GM19455 (cell line): ENCODE measurements around the gene CCDC179.

ENCODE experiments used
- ATAC-seq: cut with Tn5 transposase; IDR thresholded peaks from one replicate; pipeline ENCODE4 v1.9.1; 2021; ENCODE audit not compliant: unreplicated experiment

CCDC179 gene

DNA sequence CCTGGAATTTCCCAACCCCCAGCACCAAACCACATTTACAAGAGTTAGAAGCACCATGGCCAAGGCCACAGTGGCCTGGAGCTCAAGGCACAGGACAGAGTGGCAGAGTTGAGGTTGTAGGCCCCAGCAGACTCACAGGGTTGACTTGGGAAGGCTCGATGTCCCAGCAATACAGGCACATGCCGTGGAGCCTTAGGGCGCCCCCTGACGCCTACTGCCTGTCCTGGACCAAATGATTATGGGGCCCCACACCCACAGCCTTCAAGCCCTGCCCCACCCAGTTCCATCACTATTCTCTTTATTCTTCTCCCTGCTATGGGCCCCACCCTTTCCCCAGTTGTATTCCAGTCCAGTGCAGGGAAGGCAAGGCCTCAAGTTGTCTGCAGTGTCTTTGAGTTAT is at the start of gene CCDC179:
Gene CCDC179 (minus strand): TSS at position 234 of the 400 bp plus-strand sequence. CDS start 53 bp downstream, at position 181.
- no peak for ATAC-seq

DNA sequence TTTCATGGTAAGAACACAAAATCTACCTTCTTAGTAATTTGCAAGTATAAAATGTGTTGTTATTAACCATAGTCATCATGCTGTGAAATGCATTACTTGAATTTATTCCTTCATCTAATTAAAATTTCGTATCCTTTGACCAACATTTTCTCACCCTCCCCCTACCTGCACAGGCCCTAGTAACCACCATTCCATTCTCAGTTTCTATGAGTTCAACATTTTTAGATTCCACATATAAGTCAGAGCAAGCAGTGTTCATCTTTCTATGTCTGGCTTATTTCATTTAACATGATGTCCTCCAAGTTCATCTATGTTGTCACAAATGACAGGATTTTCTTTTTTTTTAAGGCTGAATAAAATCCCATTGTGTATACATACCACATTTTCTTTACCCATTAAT is 43.5 kb upstream of the CCDC179 start:
- ATAC-seq = no peak

DNA sequence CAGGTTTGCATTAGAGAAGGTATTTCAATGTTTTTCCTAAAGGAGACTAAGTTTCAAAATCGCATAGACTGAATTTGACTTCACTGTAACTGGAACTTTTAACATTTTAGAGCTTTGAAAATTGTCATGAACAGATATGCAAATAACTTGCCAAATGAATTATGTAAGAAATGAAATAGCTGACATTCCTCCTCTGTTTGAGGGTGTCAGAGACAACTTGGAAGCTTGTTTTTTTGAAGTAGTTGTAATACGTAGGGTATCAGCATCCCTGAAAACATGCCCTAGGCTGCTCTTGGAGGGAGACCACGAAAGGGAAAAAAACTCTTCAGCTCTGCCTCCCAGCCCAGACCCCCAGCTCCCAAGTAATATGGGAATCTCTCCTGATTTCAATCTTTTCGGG is 41.3 kb upstream of the CCDC179 start:
- no peak for ATAC-seq

DNA sequence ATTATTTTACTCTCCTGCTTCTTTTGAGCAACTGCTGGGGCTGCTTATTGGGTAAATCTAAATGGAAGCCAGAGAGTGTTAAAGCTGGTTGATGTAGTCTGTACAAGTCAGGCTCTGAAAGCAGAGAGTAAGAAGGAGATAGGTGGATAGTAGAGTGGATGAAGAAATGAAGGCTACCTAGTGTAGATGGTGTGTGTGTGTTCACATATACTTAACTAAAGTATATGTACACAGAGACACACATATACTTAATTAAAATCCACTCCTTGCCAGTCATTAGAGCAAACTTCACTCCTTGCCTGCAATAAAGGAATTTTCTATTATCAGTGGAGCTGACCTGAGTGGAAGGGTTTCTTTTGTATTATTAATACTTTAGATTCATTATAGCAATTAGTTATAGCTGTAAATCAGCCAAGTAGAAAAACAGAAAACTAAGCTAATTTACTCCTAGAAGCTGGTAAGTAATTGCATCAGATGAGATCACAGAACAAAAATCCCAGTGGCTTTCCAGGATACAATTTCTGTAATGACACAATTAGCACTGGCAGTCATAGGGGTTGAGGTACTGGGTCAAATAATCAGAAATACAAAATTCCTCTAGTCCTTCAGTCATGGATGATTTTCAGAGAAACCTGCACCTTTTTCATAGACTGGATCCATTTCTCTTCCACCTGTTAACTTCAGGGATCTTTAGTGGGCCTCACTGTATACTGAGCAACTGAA is 40.7 kb upstream of the CCDC179 start:
- ATAC-seq = no peak

DNA sequence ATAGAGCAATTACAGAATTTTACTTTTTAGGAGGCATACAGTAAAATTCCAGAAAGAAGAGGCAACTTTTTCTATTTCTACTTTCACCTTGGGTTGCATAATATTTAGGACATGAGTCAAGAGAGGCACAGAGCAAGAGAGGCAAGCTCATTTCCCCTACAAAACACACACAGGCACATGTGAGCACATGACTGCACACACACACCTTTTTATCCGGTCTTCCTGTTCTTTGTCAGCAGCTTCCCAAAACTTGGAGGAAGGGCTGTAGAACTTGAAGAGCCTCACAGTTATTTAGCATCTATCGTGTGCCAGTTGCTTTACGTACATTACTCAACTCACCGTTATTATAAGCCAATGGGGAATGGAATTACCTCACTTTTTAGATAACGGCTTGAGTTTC is 37.8 kb upstream of the CCDC179 start:
- ATAC-seq = no peak

DNA sequence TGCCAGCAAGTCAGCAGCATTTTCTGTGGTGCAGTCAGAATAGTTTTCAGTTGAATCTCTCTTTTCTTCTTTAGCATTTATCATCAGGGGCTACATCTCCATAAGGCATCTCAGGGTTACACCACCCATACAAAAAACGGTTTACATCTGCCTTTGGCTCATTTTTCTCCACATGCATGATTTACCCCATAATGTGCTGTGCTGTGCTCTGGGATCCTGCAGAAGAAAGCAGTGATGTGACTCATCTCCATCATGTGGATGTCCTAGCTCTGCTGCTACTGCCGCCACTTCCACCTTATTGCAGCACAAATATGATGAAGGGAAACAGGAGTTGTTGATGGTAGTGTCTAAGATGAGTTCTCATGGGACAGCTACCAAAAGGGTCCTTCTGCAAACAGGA is 30.0 kb upstream of the CCDC179 start:
- no peak for ATAC-seq

DNA sequence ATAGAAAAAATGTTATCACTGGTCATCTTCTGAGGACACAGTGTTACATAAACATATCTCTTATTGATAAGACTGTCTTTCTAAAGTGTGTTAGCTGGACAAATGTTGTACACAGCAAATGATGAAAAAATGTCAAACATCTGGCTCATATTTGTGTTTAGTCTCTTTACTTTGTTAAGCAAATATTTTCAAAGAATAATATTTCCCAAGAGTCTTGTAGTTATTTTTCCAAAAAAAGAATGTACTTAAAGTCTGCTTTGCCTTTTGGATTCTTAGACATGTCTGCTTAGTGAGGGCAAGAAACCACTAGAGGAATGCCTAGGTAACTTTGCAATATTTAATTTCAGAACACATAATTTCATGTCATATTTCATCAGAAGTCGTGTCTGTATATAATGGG is 23.9 kb upstream of the CCDC179 start:
- no peak for ATAC-seq

DNA sequence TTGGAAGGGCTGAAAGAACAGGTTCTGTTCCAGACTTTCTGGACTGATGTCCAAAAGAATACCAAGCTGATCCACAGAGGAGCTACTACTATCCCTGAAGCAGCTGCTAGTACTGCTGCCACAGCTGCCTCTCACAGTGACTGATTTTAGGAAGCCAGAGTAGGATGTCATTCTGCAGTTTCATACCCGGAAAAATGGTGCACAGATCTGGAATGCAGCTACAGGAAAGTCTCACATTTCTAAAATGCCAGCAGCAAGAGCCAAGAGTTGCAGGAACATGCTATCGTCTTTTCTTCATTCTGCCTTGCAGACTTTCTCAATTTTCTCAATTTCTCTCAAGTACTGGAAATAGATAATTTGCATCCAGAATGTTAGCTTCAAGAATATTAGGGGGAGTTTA is 19.4 kb upstream of the CCDC179 start:
- ATAC-seq = no peak

DNA sequence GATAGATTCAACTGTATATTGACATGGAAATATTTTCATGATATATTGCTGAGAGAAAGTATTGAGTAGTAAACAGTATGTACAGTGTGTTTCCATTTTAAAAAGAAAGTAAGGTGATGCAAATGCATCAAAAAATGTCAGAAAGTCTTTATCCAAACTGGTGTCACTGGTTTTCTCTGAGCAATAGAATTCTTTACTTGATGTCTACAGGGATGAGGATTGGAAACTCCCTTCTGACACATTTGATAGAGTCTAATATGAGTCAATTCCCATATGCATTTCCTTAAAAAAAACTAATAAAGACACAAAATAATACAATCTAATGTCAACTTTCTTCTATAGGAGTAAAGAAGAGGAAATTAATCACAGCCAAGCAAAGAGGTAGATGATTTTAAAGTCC is 18.3 kb upstream of the CCDC179 start:
- no peak for ATAC-seq

DNA sequence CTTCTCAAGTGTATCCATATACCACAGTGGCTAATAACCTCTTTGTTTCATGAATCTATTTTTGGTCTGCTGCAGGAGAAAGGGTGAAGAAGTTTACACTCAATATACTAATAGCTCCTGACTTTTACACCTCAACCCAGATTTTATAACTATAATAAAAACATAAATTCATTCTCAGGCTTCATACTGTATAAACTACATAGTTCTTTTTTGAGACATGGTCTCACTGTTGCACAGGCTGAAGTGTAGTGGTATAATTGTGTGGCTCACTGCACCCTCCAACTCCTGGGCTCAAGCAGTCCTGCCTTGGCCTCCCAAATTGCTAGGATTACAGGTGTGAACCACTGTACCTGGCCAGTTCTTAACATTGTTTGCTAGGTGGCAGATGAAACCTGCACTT is 17.8 kb upstream of the CCDC179 start:
- ATAC-seq = no peak

DNA sequence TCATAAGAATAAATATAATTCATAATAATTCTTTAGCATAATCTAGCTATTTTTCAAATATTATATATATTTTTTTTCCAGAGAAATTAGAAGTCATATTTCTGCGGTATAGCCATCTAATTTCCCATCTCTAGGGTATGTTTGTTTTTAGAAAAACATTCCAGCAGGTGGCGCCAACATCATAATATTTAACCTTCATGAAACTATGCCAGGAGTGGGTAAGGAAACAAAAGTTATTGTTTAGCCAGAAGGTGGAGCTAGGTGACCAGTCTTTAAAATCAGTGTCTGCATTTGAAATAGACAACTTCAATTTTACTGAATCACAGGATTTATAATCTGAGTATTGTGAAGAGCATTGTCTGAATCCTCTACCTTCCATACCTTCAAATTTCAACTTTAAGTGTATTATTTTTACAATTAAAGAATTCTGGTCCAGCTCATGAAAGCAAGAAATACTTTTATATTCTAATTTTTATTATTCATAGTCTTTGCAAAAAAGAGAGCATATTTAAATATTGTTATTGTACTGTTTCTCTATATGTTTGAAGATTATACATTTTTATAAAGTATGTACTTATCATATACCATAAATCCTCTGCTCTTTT is 15.7 kb upstream of the CCDC179 start:
- peak; percentile 99 for ATAC-seq

DNA sequence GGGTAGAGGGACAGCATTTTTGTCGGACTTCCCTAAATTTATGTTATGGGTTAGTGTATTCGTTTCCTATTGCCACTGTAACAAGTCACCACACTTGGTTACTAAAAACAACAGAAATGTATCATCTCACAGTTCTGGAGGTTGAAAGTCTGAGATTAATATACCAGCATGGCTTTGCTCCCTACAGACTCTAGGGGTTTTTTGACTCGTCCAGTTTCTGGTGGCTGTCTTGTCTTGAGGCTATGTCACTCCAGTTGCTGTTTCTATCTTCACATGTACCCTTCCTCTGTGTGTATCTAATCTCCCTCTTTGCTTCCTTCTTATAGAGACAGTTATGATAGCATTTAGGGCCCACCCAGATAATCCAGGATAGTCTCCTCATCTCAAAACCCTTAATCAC is 9.1 kb upstream of the CCDC179 start:
- no peak for ATAC-seq

DNA sequence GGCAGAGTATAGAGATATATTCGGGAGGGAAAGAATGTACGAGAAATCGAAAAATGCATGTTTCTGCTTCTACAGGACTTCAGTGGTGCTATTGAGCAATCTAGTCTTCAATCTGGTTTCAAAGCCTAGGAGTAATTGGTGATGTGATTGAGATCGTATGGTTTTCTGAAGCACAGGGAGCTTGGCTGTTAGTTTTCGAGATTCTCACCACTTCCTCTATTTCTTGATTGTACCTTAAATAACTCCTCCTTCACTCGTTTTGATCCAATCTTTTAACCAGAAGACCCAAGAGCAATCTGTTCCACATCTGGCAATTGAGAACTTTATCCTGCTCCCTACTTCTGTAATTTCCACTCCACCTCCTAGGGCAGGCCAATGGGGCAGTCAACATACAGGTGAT is 518 bp downstream of the CCDC179 start:
- ATAC-seq = no peak

DNA sequence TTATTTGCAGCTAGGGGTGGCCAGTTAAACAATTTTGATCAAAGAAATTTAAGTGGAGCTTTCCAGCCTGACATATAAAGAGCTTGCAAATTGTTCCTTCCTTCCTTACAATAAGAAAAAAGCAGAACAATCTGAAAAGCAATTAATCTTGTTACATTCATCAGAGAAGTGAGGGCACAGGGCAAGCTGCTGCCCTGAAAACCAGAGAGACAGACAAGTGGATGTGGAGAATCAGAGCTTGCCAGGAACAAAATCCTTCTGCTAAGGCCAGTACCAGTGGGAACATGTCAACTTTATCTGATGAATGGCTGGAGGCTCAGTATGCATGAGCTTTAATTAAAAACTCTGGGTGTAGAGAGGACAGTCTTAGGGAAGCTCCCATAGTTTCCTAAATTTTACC is 8.8 kb downstream of the CCDC179 start:
- ATAC-seq = no peak

DNA sequence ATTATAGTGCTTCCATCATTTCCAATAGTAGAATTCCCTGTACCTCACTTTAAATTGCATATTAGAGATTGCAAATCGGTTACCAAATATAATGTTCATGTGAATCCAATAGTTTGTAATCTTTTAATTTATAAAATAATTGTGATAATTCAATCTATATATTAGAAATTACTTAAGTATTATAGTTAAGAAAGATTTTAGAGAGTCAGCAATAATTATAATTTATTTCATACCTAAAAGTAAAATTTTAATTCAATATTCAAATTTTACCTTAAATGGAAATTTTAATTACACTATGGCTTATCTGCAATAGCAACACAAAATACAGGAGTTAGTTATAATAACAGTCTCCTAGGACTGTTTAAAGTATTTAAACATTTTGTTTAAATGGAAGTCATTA is 13.5 kb downstream of the CCDC179 start:
- no peak for ATAC-seq

DNA sequence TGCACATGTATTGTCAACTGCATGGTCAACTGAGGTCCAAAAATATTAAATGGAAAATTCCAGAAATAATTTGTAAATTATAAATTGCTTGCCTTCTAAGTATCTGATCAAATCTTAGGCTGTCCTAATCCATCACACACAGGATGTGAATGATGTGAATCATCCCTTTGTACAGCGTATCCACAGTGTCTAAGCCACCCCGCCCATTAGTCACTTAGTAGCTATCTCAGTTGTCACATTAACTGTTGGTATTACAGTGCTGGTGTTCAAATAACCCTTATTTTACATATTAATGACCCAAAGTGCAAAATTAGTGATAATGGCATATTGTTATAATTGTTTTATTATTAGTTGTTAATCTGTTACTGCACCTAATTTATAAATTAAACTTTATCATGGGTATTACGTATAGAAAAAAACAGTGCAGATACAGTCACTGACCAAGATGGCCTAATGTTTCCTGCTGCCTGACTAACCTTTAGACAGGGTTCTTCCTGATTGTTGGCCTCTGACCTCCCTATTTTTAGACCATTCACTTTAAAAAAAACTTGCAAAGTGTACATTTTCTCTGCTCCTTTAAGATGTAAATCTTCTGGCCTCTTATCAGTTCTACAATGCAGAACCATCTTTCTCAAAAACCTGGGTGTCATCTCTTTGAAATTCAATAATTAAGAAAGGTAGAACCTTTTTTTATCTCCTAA is 27.8 kb downstream of the CCDC179 start:
- ATAC-seq = no peak

DNA sequence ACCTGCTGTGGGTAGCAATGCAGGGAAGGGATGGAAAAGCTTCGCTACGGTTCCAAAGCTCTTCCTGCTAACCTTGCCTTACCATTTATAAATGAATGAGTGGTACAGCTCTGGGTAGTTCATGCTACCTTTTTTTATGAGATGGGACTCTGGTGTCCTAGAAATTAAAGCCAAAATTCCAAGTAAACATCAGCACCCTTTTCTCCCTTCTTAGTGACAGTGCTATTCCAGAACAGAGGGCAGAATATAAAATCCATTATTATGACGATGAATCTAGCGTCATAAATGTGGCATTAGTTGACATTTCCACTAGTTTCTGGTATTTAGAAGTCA is 30.2 kb downstream of the CCDC179 start:
- ATAC-seq = no peak

DNA sequence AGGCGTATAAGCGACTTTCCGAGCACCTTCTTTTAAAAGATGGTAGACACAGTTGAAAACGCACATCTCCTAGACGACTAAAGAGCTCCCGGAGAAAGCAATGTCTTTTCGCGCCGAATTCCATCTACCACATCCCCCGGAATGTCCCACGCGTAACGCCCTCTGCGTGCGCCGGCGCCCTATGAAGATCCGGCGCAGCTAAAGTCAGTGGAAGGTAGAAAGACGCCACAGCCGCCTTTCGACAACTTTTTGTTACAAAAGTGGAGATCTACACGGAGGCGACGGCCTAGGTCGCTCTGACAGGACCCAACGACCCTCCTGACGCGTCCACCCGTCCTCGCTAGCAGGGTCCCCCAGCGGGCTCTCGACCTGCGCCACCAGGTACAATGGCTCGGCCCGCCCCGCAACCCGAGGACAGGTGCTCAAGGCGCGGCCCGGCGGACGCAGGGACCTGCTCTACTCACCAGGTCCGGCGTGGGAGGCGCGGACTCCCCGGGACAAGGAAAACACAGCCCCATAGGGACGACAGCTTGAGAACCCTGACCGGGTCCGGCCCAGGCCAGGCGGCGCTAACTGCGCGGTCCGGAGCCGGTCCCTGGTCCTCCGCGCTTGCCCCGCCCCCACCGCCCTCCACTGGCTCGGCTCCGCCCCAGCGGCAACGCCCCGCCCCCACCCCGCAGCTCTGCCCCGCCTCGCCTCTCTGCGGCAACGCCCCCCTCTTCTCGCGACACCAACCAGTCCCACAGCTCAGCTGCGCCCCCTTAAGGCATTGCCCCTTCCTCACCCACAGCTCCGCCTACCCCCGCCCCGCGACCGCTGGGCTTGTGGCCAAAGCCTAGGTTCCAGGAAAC is 30.8 kb downstream of the CCDC179 start, which contains the start of gene SVIP:
Gene SVIP (minus strand): TSS at position 571 of the 851 bp plus-strand sequence. CDS start 53 bp downstream, at position 518.
- ATAC-seq = peak; percentile 94

DNA sequence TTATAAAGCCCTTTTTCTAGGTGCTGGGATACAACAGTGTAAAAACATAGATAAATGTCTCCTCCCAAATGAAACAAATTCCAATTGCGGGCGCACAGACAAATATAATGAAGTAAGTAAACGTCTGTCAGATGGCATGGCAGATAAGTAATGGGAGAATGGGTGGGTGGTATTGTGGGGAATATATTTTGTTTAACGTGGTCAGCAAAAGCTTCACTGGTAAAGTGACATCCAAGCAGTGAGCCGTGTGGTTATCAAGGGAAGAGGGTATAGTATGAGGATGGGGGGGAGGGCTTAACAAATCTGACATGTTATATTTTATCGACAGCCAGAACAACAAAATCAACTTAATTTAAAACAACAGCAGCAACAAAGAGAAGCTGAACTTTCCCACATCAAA is 31.9 kb downstream of the CCDC179 start:
- ATAC-seq = no peak

DNA sequence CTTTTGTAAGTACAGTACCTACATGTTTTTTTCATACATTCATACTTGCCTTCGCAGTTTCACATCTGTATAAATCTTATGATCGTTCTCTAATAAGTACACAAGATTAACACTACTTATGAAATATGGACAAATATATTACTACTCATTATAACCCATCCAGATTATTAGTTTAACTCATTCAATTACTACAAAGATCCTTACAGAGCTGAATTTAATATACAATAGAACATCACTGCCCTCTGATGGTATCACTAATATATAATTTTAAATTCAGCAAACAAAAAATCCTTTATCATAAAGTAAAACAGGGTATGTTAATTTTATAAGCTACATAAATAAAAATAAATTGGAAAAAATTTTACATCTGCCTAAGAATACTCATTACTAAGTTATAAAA is 38.1 kb downstream of the CCDC179 start:
- no peak for ATAC-seq

DNA sequence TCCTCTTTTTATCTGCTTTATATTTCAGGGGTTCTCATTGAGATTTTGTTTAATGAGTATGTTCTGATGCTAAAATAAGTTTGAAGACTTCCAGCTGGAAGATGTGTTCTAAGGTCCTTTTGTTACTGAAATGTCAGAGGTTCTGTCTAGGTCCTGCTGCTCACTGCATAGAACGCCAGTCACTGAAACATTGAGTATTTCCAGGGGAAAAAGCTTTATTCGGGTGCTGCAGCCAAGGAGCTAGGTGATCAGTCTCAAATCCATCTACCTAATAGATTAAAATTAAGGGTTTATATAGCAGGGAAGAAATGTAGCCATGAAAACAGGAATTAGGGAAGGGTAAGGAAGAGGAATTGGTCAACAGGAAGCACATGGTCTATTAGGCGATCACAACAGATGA is 50.4 kb downstream of the CCDC179 start:
- no peak for ATAC-seq
